GM12801 (cell line): ENCODE data around the gene ALDOC.

ENCODE experiments used
- CTCF ChIP-seq: IDR thresholded peaks from one replicate; pipeline ENCODE4 v1.5.1; 2011; ENCODE audit warnings: control low read depth; ENCODE audit not compliant: insufficient read length; ENCODE audit errors: extremely low read depth

Gene ALDOC

GRCh38 chr17:28573521-28573920 is 3.2 kb downstream of the ALDOC start:
- no peak for TF ChIP-seq CTCF

- no peak for TF ChIP-seq CTCF
Observed at GRCh38 chr17:28573040-28573380, 3.7 kb downstream of the ALDOC start.

- no peak for TF ChIP-seq CTCF
Observed at GRCh38 chr17:28572259-28573039, 4.2 kb downstream of the ALDOC start.

GRCh38 chr17:28571361-28572122 is 5.2 kb downstream of the ALDOC start, which contains the start of gene PIGS:
PIGS (minus strand) TSS chr17:28571524; CDS start chr17:28571496, 28 bp downstream.
- no peak for TF ChIP-seq CTCF

GRCh38 chr17:28570716-28571360 is 5.9 kb downstream of the ALDOC start:
- TF ChIP-seq CTCF, result no peak

GRCh38 chr17:28569446-28569845 is 7.2 kb downstream of the ALDOC start:
- TF ChIP-seq CTCF, result no peak

GRCh38 chr17:28567604-28568003 is 9.1 kb downstream of the ALDOC start:
- TF ChIP-seq CTCF, result no peak
